Brain microvascular endothelial cell (primary cell): ENCODE results near the gene HBS1L.

ENCODE experiments used
- DNase-seq: peaks from one replicate; pipeline ENCODE4 v3.0.0-alpha.2; 2020
- H3K27ac ChIP-seq: fragments of 250-450 bp; sonication (Bioruptor Pico); 2 replicates; pipeline ENCODE4 v1.5.1; 2020; ENCODE audit warnings: mild to moderate bottlenecking, moderate library complexity
- H3K27me3 ChIP-seq: fragments of 250-450 bp; sonication (Bioruptor Pico); replicated peaks from 2 replicates; pipeline ENCODE4 v1.5.1; 2020; ENCODE audit warnings: mild to moderate bottlenecking
- H3K36me3 ChIP-seq: fragments of 250-450 bp; sonication (Bioruptor Pico); replicated peaks from 2 replicates; pipeline ENCODE4 v1.5.1; 2020; ENCODE audit warnings: mild to moderate bottlenecking
- H3K4me3 ChIP-seq: 2 replicates; pipeline ENCODE4 v1.5.1; 2011; ENCODE audit warnings: low read depth, mild to moderate bottlenecking, control low read depth, low read length, moderate library complexity
- CTCF ChIP-seq: IDR thresholded peaks from 2 replicates; pipeline ENCODE4 v1.5.1; 2011; ENCODE audit warnings: low read depth, mild to moderate bottlenecking, moderate library complexity, low read length, control low read depth, inconsistent platforms; ENCODE audit errors: missing control alignments
- in situ Hi-C: cut with HindIII; loops from 2 replicates; pipeline ENCODE4 v1.10.0; 2017; ENCODE audit warnings: low sequenced_read_pairs, low pct_ligation_motif_present

Gene HBS1L

DNA sequence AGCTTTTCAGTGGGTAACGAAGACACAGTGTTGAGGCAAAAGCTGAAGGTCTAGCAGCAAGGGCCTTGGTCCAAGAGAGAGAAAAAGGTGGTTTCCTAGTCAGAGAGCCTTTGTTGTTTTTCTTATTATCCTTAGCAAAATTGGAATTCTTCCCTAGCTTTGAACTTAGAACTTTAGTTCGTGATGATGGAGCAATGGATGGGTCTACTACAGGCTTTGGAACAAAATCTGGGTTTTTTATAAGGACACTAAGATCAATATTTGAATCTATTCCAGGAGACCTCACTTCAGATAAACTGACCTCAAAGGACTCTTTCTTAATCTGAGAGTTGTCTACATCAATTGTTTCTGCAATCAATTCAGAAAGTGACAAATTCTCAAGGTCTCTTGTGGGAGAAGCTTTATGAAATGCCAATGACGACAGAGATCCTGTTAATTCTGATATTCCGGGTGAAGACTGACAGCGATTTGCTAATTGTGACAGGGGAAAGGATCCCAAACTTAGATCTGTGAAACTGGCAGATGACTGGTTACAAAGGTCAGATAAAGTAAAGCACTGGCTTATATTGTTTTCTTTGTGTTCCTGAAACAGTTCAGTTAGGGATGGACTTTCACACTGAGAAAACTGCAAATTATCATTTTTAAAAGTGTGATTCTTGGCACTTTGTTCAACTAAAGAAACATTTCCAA lies 17.7 kb downstream of the HBS1L start:
- Histone ChIP-seq H3K36me3 (peaks cover 5% of the 10 kb centered on the region), H3K27ac (no peak overlapping the region), H3K27me3 (no peaks in the 10 kb centered on the region), H3K4me3 (no peak overlapping the region)
- in situ Hi-C loops = no loop called here
- TF ChIP-seq CTCF = no peak
- DNase-seq = no peak

DNA sequence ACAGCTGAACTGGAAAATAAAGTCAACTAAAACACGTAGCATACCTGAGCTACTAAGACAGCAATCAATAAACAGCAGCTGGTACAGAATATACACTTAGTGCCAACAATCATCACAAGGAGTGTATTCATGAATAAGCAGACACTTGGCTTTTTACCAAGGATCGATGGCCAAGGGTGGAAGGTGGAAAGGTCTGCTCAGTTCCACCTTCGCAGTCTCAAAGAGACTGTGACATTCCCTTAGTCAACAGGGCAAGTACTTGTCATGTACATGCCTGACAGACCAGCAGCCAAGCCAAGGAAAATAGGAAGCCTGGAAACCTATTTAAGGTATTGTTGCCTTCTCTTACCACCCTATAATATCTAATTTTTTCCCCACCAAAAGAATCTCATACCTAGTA lies 21.4 kb downstream of the HBS1L start:
- in situ Hi-C loops = no loop called here
- Histone ChIP-seq H3K4me3 (no peak overlapping the region), H3K27ac (no peak overlapping the region), H3K27me3 (no peaks in the 10 kb centered on the region), H3K36me3 (peaks cover 5% of the 10 kb centered on the region)
- no peak for TF ChIP-seq CTCF
- DNase-seq = no peak

DNA sequence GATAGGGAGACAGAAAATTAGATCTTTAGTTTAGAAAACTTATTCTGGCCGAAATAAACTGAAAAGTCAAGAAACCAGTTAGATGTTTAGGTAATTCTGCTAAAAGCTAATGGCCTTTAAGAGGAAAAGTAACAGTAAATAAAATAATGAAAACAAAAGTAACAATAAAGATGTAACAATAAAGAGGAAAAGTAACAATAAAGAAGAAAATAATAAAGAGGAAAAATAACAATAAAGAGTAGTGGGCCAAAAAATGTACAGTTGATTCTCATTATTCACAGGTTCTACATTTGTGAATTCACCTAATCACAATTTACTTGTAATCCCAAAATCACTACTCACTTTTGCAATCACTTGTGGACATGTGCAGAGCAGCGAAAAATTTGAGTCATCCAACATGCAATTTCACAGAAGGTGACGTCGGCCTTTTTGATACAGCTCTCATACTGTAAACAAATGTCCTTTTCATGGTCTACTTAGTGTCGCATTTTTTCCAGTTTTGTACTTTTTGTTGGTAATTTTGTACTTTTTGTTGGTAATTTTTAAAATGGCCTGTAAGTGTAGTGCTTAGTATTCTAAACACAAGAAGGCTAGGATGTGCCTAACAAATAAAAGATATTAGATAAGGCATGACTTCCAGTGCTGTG lies 24.0 kb downstream of the HBS1L start:
- in situ Hi-C loops = no loop called here
- TF ChIP-seq CTCF = no peak
- H3K36me3 ChIP-seq = peaks cover 4% of the 10 kb centered on the region
- DNase-seq = no peak
- H3K27ac ChIP-seq = no peak overlapping the region
- H3K27me3 ChIP-seq = no peaks in the 10 kb centered on the region
- no peak overlapping the region for H3K4me3 ChIP-seq

GRCh38 chr6:135030056-135030473 lies 24.6 kb downstream of the HBS1L start:
- Histone ChIP-seq H3K27me3 (no peaks in the 10 kb centered on the region), H3K4me3 (no peak overlapping the region), H3K36me3 (peaks cover 4% of the 10 kb centered on the region), H3K27ac (no peak overlapping the region)
- no peak for DNase-seq
- in situ Hi-C loops = no loop called here
- no peak for TF ChIP-seq CTCF

GRCh38 chr6:135025775-135026174 lies 28.8 kb downstream of the HBS1L start:
- Histone ChIP-seq H3K27ac (no peak overlapping the region), H3K27me3 (no peaks in the 10 kb centered on the region), H3K4me3 (no peak overlapping the region), H3K36me3 (peaks cover 4% of the 10 kb centered on the region)
- DNase-seq = no peak
- no peak for TF ChIP-seq CTCF
- in situ Hi-C loops = no loop called here

GRCh38 chr6:135025175-135025574 lies 29.4 kb downstream of the HBS1L start:
- in situ Hi-C loops = no loop called here
- no peak overlapping the region for H3K27ac ChIP-seq
- H3K4me3 ChIP-seq = no peak overlapping the region
- no peak for TF ChIP-seq CTCF
- DNase-seq = no peak
- H3K36me3 ChIP-seq = peaks cover 2% of the 10 kb centered on the region
- no peaks in the 10 kb centered on the region for H3K27me3 ChIP-seq
